HG03469 (cell line): Measurements from ENCODE around the gene ARFGEF2.
A peak's percentile ranks its signal among the peaks of the same experiment; 100 is the strongest.

ENCODE experiments used
- ATAC-seq: cut with Tn5 transposase; IDR thresholded peaks from one replicate; pipeline ENCODE4 v1.9.1; 2021; ENCODE audit warnings: mild to moderate bottlenecking, moderate library complexity, moderate number of reproducible peaks; ENCODE audit not compliant: unreplicated experiment

Gene ARFGEF2

DNA sequence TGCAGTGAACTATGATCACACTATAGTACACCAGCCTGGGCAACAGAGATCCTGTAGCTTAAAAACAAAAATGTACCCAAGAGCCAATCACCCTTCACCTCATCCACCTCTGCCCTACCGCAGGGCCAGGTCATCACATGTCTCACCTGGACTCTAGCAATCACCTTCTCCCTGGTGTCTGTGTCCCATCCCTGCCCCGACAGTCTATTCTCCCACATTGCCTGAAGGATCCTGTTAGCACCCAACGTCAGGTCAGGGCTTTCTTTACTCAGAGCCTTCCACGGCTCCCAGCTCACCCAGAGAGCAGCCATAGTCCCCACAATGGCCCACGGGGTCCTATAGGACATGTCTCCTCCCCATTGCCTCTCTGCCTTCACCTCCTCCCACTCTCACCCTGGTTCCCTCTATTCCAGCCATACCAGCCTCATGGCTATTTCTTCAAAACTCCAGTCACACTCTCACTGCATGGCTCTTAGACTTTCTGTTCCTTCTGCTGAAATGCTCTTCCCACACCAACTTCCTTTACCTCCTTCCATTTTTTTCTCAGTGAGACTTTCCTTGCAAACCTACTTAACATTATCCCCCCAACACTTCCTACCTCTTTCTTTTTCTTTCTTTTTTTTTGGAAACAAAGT lies 22.5 kb upstream of the ARFGEF2 start:
- ATAC-seq = no peak

DNA sequence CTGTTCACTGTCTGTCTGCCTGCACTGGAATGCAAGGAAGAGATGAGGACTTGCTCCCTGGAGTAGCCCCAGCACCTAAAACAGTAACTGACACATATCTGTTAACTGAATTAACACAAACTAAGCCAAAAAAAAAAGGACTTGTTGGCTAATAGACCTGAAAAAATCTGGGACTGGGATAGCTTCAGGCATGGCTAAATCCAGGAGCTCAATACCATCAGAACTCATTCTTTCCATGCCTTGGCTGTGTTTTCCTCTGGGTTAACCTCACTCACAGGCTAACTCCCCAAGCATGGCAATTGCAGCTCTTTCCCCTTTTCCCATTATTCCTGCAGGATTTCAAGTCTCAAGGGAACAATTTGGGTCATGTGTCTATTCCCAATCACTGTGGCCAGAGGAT lies 21.6 kb upstream of the ARFGEF2 start:
- ATAC-seq = no peak

DNA sequence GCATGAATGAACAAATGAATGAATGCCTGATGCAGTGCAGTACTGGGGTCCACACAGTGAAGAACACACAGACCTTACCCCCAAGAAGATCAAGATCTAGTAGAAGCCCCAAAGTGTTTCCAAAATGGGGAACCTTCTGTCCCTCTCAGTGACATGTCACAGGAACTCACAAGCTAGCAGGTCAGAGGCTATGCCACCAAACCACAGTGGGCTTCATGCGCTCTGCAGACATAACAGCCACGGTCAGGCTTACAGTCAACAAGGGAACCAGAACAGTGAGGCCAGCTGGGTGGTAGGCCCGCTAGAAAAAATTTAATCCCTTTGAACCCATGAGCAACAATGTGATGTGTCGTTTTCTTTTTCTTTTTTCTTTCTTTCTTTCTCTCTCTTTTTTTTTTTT lies 20.2 kb upstream of the ARFGEF2 start:
- ATAC-seq = no peak

DNA sequence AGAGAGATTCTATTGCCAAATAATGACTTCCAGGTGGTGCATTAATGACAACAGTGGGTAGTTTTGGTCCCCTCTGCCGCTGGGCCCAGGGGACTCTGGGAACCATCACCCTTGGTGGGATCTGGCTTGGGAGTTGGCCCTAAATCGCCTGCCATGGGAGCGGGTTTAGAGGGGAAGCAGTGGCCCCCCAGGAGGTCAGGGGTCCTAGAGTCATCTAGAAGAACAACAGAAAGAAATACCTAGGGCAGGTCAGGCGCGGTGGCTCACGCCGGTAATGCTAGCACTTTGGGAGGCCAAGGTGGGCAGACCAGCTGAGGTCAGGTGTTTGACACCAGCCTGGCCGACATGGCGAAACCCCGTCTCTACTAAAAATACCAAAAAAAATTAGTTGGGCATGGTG lies 17.8 kb upstream of the ARFGEF2 start:
- no peak for ATAC-seq

DNA sequence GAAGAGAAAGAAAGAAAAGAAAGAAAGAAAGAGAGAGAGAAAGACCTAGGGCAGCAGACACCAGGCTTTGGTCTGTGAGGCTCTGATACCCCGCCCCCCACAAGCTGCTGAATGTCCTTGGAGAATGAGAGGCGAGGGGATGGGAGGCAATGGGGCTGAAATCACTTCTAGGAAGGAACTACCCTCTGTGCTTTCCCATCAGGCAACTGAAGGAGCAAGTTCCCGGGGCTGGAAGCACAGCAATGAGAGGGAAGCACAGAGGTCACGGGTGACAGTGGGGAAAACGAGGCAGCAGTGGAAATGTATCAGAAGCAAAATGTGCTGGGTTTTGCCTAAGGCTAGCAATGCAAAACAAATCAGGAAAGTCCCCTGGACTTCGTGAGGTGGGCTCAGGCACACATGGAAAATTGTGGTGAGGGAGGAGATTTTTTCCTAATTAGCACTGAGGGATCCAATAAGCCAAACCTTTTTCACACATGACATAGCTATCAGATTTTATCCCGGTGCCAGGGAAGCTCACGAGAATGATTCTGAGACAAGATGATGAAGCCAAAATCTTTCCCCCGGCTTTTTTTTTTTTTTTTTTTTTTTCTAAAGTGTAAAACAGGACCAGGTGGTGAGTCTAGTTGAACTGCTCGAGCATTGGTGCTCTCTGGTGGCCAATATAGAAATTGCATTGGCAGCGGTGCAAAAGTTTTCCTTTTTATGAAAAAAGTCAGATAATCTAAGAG lies 16.8 kb upstream of the ARFGEF2 start:
- ATAC-seq = no peak

DNA sequence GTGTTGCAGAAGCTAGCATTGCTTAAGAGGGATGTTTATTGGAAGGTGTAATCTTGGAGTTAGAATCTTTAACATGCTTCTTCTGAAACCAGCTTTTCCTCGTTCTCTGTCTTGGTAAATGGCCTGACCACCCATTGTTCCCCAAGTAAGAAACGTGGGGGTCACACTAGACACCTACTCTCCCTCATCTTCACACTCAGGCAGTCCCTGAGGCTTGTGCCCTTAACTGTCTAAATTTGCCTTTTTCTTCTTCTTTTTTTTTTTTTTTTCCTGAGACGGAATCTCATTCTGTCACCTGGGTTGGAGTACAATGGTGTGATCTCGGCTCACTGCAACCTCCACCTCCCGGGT lies 16.2 kb upstream of the ARFGEF2 start:
- no peak for ATAC-seq

DNA sequence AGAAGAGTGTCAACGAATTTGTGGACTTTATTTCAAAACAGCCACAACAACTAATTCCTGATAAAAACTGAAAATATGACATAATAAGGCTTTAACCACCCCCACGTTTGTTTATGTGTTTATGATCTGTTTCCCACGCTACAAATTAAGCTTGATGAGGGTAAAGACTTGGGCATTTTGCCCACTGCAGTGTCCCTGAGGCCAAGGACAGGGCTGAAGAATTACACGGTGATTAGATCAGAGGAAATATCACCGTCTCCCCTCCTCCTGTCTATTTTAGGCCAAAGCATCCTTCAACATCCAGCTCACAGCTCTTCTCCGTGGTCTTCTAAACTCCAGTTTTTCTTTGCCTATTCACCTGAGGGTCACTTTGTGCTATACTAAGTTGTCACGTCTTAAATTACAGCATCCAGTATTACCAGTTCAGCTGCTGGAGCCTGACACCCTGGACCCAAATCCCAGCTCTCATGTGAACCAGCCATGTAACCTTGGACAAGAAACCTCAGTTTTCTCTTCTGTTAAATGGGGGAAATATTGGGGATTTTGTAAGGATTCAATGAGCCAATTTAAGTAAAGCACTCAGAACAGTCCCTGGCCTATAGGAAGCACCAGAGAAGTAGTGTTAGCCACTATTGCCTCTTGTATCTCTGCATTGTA lies 15.2 kb upstream of the ARFGEF2 start:
- ATAC-seq = no peak

DNA sequence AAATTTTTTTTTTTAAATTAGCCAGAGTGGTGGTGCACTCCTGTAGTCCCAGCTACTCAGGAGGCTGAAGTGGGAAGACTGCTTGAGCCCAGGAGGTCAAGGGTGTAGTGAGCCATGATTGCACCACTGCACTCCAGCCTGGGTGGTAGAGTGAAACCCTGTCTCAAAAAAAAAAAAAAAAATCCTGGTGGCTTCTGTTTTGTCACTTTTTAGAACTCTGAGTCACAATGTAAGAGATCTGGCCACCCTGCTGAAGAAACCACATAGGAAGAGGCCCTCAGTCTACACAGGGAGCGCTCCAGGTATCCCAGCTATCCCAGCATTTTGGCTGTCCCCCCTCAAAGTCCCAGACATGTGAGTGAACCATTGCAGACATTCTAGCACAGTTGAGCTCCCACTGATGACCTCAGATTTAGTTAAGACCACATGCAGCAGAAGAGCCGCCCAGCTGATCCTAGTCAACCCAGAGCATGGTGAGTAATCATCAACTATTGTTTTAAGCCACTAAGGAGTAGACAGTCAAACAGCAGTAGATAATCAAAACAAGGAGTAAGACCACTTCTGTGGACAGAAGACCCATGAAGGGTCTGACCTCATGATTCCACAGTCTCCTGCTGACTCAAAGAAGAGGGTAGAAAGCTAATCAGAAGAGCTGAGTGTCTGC lies 12.7 kb upstream of the ARFGEF2 start:
- no peak for ATAC-seq

DNA sequence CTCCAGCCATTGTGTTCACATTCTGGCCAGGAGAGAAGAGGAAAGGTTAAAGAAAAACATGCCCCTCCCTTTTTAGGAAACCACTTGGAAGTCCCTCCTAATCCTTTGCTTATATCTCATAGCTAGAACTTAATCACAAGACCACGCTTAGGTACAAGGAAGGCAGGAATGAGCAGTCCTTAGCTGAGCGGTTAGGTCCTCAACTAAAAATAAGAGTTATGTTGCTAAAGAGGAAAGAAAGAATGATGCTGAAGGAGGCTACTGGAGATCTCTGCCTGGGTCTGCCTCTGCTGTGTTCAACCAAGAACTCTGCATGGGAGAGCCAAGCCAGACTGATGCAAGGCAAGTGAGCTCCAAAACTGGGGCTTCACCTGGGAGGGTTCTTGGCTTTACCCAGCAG lies 11.6 kb upstream of the ARFGEF2 start:
- no peak for ATAC-seq

DNA sequence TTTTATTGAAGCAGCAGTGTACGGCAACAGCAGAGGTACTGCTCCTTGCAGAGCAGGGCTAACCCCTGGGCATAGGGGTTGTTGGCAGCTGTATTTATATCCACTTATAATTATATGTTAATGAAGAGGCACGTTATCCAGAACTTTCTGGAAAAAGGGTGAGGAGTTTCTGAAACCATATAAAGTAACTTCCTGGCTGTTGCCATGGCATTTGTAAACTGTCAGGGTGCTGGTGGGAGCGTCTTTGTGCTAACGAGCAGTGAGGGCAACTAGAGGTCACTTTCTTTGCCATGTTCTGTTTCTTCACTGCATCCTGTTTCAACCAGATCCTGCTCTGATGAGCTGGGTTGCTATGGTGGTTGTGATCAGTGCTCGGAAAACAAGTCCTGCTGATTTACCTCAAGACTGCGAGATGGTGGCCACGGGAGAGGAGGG lies 11.1 kb upstream of the ARFGEF2 start:
- ATAC-seq = no peak

DNA sequence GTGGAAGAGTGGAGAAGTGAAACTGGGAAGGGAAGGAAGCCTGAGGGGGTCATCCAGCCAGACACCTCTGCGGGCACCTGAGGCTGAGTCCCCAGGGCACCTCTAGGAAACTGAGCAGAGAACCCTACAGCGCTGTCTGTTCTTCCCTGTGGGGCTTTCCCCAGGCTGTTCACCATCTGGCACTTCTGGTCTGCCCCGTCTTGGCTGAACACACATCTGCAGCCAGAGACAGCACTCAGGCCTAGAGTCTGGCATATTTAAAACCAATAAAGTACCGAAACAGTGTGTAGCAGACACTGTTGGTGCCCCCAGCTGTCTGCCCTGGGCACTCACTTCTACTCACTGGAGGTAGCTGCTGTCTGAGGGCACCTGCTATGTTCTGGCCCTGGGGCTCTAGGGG lies 9.4 kb upstream of the ARFGEF2 start:
- ATAC-seq = peak; percentile 64

DNA sequence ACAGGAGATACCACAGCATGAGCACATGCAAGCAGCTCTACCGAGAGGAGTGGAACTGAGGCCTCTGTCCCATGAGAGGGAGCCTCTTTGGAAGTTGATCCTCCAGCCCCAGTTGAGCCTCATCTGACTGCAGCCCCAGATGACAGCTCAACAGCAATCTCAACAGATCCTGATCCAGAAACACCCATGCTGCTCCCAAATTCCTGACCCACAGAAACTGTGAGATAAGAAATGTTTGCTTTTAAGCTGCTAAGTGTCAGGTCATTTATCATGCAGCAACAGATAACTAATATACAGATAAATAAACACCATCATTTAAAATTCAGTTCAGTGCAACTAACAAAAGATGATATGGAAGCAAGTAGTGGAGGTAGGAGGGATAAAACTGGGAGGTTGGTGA lies 4.8 kb upstream of the ARFGEF2 start:
- ATAC-seq = no peak

DNA sequence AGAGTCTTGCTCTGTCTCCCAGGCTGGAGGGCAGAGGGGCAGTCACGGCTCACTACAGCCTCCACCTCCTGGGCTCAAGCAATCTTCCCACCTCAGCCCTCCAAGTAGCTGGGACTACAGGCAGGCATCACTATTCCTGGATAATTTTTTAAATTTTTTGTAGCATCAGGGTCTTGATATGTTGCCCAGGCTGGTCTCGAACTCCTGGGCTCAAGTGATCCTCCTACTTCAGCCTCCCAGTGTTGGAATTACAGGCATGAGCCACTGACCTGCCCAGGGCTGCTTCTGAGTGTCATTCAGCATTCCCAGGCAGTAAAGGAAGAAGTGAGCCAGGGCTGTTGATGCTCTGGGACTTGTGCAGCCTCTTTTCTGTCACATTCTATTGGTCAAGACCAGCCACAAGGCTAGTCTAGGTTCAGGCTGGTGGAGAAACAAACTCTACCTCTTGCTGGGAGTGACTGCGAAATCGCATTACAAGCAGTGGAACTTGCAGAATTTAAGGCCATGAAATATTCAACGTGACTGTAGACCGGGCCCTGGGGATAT lies 2.1 kb upstream of the ARFGEF2 start:
- ATAC-seq = no peak

DNA sequence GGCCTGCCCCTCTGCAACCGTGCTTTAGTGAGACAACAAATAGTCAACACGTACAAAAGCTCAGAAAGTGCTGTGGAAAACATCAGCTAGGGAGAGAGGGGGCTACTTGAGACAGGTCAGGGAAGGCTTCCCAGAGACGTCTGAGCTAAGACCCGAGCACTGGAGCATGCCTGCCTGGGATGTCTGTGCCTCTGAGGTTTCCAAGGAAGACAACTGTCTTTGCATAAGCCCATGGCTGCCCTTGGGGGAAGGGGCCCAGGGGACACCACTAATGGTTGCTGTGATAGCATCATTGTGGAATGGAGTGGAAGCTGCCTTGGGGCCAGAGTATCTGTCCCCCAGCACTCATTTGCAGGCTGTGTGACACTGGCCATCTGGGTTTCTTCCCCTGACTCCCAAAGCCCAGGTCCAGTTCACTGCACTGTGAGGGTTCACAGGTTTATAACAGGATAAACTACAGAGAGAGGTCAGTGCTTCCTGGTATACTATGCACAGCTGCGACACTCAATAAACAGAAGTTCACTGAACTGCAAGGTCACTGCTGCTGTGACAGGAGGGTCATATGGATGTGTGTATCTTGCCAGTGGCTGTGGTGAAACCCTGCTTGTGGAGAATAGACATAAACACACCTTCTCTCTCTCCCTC lies 1.5 kb upstream of the ARFGEF2 start:
- no peak for ATAC-seq

DNA sequence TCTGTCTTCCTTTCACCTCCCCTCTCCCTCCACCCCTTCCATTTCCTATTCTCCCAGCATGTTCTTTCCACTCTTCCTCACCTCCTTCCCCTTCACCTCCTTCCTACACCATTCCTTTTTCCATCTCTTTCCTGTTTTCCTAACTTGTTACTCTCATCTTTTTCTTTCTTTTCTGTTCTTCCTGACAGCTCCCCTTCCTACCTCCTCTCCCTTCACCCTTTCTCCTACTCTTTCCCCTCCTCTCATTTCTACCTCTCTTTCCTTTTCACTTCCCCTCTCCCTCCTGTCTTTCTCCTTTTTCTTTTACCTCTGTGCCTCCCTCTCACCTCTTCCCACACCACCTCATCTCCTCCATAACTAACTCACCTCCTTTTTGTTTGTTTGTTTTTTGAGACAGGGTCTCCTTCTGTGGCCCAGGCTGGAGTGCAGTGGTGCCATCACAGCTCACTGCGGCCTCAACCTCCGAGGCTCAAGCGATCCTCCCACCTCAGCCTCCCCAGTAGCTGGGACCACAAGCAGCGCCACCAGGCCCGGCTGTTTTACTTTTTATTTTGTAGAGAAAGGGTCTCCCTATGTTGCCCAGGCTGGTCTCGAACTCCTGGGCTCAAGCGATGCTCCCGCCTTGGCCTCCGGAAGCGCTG lies 864 bp upstream of the ARFGEF2 start:
- no peak for ATAC-seq

DNA sequence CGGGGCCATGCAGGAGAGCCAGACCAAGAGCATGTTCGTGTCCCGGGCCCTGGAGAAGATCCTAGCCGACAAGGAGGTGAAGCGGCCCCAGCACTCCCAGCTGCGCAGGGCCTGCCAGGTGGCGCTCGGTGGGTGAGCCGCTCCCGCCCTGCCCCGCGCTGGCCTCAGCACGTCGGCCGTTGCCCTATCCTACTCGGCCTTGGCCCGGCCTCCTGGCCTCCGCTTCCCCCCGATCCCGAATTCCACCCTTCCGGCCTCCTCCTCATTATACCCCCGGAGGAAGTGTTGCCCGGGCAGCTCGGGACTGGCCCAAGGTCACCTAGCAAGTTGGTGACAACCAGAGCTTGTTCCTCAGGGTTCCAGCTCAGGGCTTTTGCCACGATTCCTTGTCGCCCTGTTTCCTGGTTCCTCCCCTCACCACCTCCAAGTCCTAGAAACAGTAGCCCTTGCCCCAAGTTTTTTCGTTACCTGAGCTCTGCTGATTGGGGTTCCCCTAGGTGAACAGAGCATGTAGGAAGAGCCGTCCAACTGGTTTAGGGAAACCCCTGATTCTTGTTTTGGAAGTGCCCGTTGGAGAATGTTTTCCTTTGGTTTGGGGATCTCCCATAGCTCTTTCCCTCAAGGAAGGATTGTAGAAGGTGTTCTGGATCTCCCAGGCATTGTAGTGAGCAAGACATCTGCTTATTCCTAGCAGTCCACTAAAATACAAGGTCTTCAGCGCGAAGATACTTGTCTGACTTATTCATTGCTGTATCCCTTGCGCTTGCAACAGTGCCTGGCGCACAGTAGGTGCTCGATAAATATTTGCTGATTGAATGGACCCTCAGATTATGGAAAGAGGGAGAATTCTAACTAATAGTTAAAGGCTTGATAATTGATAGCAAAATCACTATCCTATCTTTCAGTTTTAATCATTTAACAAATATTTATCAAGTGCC lies 641 bp downstream of the ARFGEF2 start:
- peak; percentile 24 for ATAC-seq

DNA sequence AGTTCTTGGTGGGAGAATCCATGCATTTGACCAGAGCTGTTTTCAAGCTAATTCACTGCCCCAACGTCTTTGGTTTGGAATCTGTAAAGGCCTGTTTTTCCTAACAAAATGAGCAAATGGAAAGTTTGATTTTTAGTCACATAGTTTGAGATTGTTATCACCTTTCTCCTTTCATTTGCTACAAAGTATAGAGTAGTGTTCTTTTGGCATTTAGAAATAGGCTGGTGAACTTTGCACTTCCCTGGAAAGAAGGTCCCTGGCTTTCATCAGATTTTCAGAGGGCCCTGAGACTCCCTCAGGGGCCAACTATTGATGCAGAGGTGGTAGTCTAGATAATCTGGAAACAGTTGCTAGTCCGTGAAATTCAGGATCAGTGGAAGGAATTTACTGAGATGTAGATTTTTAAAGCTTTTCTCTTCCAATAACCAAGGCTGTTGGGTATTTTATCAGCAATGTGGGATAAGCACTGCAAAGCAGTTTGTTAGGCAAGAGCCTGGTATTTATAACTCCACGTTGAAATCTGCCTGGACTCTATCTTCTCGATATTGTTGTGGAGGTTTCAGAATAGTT lies 1.7 kb downstream of the ARFGEF2 start:
- no peak for ATAC-seq

DNA sequence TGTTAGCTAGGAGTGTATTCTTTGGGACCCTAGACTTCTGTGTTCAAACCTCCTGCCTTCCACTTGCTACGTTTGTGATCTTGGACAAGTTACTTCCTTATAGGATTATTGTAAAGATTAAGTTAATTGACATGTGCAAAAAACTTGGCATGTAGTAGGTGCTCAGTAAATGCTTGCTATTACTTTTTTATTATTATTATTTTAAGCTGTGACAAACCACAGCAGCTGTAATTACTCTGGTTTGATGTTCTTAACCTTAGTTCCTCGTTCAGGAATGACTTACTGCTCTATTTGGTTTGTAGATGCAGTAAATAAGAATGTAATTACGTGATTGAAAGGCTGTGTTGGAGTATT lies 3.2 kb downstream of the ARFGEF2 start:
- ATAC-seq = no peak

DNA sequence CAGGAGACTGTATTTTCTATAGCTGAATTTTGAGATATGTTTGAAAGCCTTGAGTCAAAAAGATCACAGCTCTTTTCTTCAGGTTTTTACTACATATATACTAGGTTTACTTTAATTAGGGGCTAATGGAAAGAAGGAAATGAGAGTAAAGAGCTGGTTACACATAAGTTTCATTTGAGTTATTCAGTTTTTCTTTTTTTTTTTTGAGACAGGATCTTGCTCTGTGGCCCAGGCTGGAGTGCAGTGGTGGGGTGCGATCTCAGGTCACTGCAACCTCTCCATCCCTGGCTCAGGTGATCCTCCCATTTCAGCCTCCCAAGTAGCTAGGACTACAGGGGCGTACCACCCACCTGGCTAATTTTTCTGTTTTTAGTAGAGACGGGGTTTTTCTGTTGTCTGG lies 4.8 kb downstream of the ARFGEF2 start:
- ATAC-seq = no peak
